Loucy (cell line): ENCODE data around the gene DHRS13.

Experiments used
- EZH2phosphoT487 ChIP-seq: fragments of 200-600 bp; IDR thresholded peaks from 2 replicates; pipeline ENCODE4 v1.6.1; 2018; ENCODE audit warnings: antibody characterized with exemption, mild to moderate bottlenecking, moderate library complexity, borderline replicate concordance
- TF ChIP-seq, protein P1 (sequence below): fragments of 200-600 bp; sonication (generic); conservative IDR thresholded peaks from 2 replicates; pipeline ENCODE4 v1.5.1; 2014; ENCODE audit warnings: mild to moderate bottlenecking, antibody characterized with exemption, low read length

GRCh38 chr17:28950752-28951427 lies 48.0 kb upstream of the DHRS13 start:
- TF ChIP-seq, protein P1, sequence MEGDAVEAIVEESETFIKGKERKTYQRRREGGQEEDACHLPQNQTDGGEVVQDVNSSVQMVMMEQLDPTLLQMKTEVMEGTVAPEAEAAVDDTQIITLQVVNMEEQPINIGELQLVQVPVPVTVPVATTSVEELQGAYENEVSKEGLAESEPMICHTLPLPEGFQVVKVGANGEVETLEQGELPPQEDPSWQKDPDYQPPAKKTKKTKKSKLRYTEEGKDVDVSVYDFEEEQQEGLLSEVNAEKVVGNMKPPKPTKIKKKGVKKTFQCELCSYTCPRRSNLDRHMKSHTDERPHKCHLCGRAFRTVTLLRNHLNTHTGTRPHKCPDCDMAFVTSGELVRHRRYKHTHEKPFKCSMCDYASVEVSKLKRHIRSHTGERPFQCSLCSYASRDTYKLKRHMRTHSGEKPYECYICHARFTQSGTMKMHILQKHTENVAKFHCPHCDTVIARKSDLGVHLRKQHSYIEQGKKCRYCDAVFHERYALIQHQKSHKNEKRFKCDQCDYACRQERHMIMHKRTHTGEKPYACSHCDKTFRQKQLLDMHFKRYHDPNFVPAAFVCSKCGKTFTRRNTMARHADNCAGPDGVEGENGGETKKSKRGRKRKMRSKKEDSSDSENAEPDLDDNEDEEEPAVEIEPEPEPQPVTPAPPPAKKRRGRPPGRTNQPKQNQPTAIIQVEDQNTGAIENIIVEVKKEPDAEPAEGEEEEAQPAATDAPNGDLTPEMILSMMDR, result no peak
- TF ChIP-seq EZH2phosphoT487, result no peak
